ENCODE data around the gene CACNA1C.

The CACNA1C gene

DNA sequence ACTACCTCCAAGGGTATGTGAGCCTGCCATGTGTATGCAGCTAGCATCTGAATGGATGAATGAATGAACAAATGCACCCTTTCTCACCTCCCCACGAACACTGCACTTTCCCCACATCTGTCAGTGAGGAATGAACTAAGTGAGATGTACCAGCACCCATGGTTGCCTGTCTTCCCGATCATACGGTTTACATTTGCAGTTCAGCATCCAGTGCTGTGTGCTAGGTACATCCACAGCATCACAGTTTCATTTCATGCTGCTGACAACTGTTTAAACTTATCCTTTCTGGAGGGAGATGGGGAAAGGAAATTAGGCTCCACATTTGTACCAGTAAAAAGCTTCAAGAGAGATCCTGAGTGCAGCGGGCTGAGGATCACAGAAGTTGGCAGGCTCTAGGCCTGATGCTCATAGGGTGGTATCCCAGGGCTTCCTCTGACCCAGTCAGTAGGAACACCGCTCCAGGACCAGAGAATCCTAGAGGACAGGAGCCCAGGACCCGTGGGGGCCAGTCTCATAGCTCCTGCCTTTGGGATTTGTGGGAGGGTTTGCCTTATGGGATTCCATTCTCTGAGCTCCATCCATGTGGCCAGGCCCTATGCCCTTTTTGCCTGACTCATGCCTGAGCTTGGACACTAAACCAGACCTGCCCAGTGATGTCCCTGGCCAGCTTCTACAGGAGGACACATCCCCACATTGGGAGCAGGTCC, 294.5 kb downstream of the CACNA1C start:
- no peak overlapping the region for H2AFZ ChIP-seq (ENCODE audit: low read depth)
- no peaks in the 10 kb centered on the region for H3K36me3 ChIP-seq (ENCODE audit: insufficient read depth)
- H4K20me1 ChIP-seq (ENCODE audit: insufficient read depth), result no peaks in the 10 kb centered on the region
- H3K27ac ChIP-seq, result no peak overlapping the region
- no peaks in the 10 kb centered on the region for H3K4me1 ChIP-seq (ENCODE audit: low read depth, poor library complexity, severe bottlenecking)
- H3K79me2 ChIP-seq (ENCODE audit: insufficient read depth, low read depth), result no peaks in the 10 kb centered on the region
- TF ChIP-seq CTCF (conservative IDR thresholded peaks at IDR 0.05; ENCODE audit: low read depth, low read length), result no peak
- no peak overlapping the region for H3K9ac ChIP-seq
- no peak overlapping the region for H3K4me3 ChIP-seq (IDR thresholded peaks at IDR 0.05; ENCODE audit: insufficient read depth, low read depth, low read length)
- no peaks in the 10 kb centered on the region for H3K27me3 ChIP-seq (ENCODE audit: insufficient read depth, low read depth)
- no peak overlapping the region for H3K4me2 ChIP-seq

DNA sequence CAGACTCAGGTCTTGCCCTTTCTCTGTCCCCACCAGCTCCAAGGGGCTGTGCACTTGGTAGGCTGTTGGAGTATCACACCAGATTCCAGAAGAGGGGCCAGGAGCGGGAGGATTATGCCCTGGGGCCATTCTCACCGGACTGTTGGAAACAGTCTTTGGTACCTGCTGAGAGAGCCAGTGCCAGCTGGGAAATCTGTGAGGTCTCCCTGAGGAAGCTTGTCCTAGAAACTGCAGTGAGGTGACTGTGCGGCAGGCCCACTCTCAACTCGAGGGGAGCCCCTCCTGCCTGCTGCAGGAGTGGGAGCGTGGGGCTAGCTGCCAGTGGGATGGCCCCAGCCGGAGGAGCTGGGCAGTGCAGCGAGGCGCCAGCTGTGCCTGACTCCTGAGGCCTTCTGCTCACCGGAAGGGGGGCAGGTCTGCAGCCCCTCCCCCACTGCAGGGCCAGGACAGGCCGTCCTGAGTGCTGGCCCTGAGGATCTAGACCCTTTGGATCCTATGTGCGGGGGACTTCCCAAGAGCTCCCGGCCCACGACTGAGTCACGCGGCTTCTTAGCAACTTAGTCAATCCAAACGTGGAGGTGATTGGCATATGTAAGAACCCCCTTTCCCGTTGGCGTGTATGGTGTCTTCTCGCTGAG, 295.2 kb downstream of the CACNA1C start:
- no peak for TF ChIP-seq CTCF (conservative IDR thresholded peaks at IDR 0.05; ENCODE audit: low read depth, low read length)
- H3K9ac ChIP-seq, result no peak overlapping the region
- H3K27ac ChIP-seq, result no peak overlapping the region
- H3K4me2 ChIP-seq, result no peak overlapping the region
- H3K27me3 ChIP-seq (ENCODE audit: insufficient read depth, low read depth), result no peaks in the 10 kb centered on the region
- H2AFZ ChIP-seq (ENCODE audit: low read depth), result no peak overlapping the region
- no peaks in the 10 kb centered on the region for H3K4me1 ChIP-seq (ENCODE audit: low read depth, poor library complexity, severe bottlenecking)
- no peak overlapping the region for H3K4me3 ChIP-seq (IDR thresholded peaks at IDR 0.05; ENCODE audit: insufficient read depth, low read depth, low read length)
- no peaks in the 10 kb centered on the region for H3K36me3 ChIP-seq (ENCODE audit: insufficient read depth)
- no peaks in the 10 kb centered on the region for H3K79me2 ChIP-seq (ENCODE audit: insufficient read depth, low read depth)
- H4K20me1 ChIP-seq (ENCODE audit: insufficient read depth), result no peaks in the 10 kb centered on the region

DNA sequence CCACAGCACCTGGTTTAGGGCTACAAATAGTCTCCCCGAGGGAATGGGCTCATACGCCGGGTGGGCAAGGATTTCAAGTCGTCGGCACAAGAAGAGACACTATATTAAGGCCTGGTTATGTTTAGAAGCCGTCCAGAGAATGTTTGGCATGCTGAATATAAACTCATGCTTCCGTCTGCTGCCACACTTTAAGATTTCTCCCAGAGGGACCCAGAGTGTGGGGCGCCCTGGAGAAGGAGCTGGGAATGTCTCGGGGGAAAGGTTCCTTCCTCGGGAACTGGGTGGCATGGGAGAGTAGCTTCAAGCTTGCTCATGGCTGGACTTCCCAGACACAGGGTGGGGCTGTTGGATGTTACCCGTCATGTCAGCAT, 295.7 kb downstream of the CACNA1C start:
- TF ChIP-seq CTCF (conservative IDR thresholded peaks at IDR 0.05; ENCODE audit: low read depth, low read length), result no peak
- Histone ChIP-seq H3K4me1 (ENCODE audit: low read depth, poor library complexity, severe bottlenecking) (no peaks in the 10 kb centered on the region), H3K27me3 (ENCODE audit: insufficient read depth, low read depth) (no peaks in the 10 kb centered on the region), H3K27ac (no peak overlapping the region), H3K79me2 (ENCODE audit: insufficient read depth, low read depth) (no peaks in the 10 kb centered on the region), H4K20me1 (ENCODE audit: insufficient read depth) (no peaks in the 10 kb centered on the region), H2AFZ (ENCODE audit: low read depth) (no peak overlapping the region), H3K36me3 (ENCODE audit: insufficient read depth) (no peaks in the 10 kb centered on the region), H3K4me2 (no peak overlapping the region), H3K9ac (no peak overlapping the region), H3K4me3 (IDR thresholded peaks at IDR 0.05; ENCODE audit: insufficient read depth, low read depth, low read length) (no peak overlapping the region)

DNA sequence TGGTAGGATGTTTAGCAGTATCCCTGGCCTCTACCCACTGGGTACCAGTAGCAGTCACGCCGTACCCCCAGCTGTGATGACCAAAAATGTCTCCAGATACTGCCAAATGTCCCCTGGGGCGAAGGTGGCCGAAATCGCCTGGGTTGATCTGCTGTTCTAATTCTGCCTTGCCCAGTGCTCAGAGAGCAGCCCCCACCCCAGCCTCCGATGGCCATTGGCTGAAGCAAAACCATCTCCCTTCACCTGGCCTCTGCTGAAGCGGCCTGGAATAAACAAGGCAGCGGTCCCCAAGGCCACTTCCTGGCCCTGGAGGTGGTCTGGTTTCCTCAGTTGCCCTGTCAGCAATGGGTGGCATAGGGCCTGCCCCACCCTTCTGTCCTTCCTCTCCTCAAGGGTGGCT, 298.4 kb downstream of the CACNA1C start:
- no peak overlapping the region for H3K9ac ChIP-seq
- H3K4me3 ChIP-seq (IDR thresholded peaks at IDR 0.05; ENCODE audit: insufficient read depth, low read depth, low read length), result no peak overlapping the region
- no peak overlapping the region for H3K27ac ChIP-seq
- no peaks in the 10 kb centered on the region for H3K36me3 ChIP-seq (ENCODE audit: insufficient read depth)
- H4K20me1 ChIP-seq (ENCODE audit: insufficient read depth), result no peaks in the 10 kb centered on the region
- H3K4me2 ChIP-seq, result no peak overlapping the region
- TF ChIP-seq CTCF (conservative IDR thresholded peaks at IDR 0.05; ENCODE audit: low read depth, low read length), result no peak
- H3K27me3 ChIP-seq (ENCODE audit: insufficient read depth, low read depth), result no peaks in the 10 kb centered on the region
- no peaks in the 10 kb centered on the region for H3K79me2 ChIP-seq (ENCODE audit: insufficient read depth, low read depth)
- H2AFZ ChIP-seq (ENCODE audit: low read depth), result no peak overlapping the region
- no peaks in the 10 kb centered on the region for H3K4me1 ChIP-seq (ENCODE audit: low read depth, poor library complexity, severe bottlenecking)
